Measurements from ENCODE around the gene TNRC6C. TPM values are rescaled to one million over a fixed set of nuclear protein-coding genes. Genes with fewer than 3 reads are reported as not detected.

TNRC6C gene
- total and polyA plus RNA-seq, 2 of the 13 experiments (the other 11 are each of a cell fraction or from before 2014, with no cell fraction given), result 0.66 to 4.9 TPM

DNA sequence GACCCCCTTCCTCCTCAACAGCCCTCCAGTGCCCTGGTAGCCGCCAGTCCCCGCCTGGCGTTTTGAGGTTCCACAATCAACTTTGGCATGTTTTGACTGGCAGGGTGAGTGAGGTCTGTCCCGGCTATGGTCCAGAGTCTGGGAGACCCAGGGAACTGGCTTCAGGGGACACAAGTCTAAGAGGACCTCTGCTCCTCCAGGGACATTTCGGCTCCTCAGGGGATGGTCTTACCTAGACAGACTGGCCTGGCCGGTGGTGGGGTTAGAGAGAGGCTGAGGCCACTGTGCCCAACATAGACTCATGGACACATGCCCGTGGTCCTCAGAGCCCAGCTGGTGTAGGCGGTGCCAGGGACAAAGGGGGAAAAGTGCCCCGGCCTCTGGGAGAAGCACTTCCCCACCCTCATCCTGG, 174.3 kb downstream of the TNRC6C start:
- H3K27ac ChIP-seq (ENCODE audit: extremely low read length, insufficient read depth, low read length), result no peak overlapping the region
- in situ Hi-C loops (cut with HindIII; ENCODE audit: extremely low pct_ligation_motif_present, low pct_unique_long_range_greater_than_20kb), result no loop called here
- peaks cover 83% of the 10 kb centered on the region for H3K4me1 ChIP-seq (ENCODE audit: insufficient read depth, low read length)
- ChIA-PET CTCF (ENCODE audit: low intra/inter-chr PET ratio, low total read pairs) (no interaction called here), POLR2A (no interaction called here)
- H3K27me3 ChIP-seq (ENCODE audit: control insufficient read depth in 1 of 2, insufficient read depth in 2 of 2, low read length in 2 of 2), result no peaks in the 10 kb centered on the region
- DNase-seq (ENCODE audit: low spot score), result no peak
- BruUV-seq (replicated peaks), result no TSS peak
- H3K36me3 ChIP-seq (replicated peaks in 1 of 2; ENCODE audit: control insufficient read depth in 1 of 2, insufficient read depth in 2 of 2, low read length in 2 of 2), result no peaks in the 10 kb centered on the region
- no peak overlapping the region for H2AFZ ChIP-seq (ENCODE audit: low read length)
- TF ChIP-seq ZNF430 (CRISPR knock-in tag; IDR thresholded peaks at IDR 0.05) (no peak), ZNF605 (CRISPR knock-in tag; IDR thresholded peaks at IDR 0.05) (no peak), KLF12 (CRISPR knock-in tag; IDR thresholded peaks at IDR 0.05; ENCODE audit: borderline replicate concordance) (no peak), HOXA3 (CRISPR knock-in tag; IDR thresholded peaks at IDR 0.05) (no peak), SOX13 (IDR thresholded peaks at IDR 0.05) (no peak), SOX13 (CRISPR knock-in tag; conservative IDR thresholded peaks at IDR 0.05 in 1 of 2, IDR thresholded peaks at IDR 0.05 in 1 of 2) (no peak), ARHGAP35 (CRISPR knock-in tag; IDR thresholded peaks at IDR 0.05; ENCODE audit: borderline replicate concordance) (peak; percentile 3; the same call in 1 of the 2 replicates), CCDC6 (CRISPR knock-in tag; IDR thresholded peaks at IDR 0.05) (peak; percentile 29; the same call in 1 of the 2 replicates), ZNF547 (CRISPR knock-in tag; IDR thresholded peaks at IDR 0.05) (peak; percentile 10; the same call in 1 of the 2 replicates), ZMAT3 (CRISPR knock-in tag; conservative IDR thresholded peaks at IDR 0.05) (no peak), HIC2 (CRISPR knock-in tag; IDR thresholded peaks at IDR 0.05; ENCODE audit: low read depth) (peak; percentile 33; the same call in 1 of the 2 replicates), ZNF350 (CRISPR knock-in tag; IDR thresholded peaks at IDR 0.05; ENCODE audit: borderline replicate concordance, low read depth) (0 out of 2 replicates have a peak, but pooled peaks have one; percentile 22), KMT2A (CRISPR knock-in tag; IDR thresholded peaks at IDR 0.05) (no peak), SPEN (CRISPR knock-in tag; IDR thresholded peaks at IDR 0.05; ENCODE audit: low read depth) (no peak)
- TF ChIP-seq, protein P1, sequence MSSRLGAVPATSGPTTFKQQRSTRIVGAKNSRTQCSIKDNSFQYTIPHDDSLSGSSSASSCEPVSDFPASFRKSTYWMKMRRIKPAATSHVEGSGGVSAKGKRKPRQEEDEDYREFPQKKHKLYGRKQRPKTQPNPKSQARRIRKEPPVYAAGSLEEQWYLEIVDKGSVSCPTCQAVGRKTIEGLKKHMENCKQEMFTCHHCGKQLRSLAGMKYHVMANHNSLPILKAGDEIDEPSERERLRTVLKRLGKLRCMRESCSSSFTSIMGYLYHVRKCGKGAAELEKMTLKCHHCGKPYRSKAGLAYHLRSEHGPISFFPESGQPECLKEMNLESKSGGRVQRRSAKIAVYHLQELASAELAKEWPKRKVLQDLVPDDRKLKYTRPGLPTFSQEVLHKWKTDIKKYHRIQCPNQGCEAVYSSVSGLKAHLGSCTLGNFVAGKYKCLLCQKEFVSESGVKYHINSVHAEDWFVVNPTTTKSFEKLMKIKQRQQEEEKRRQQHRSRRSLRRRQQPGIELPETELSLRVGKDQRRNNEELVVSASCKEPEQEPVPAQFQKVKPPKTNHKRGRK (CRISPR knock-in tag; IDR thresholded peaks at IDR 0.05), result no peak
- ATAC-seq, result no peak
- H3K79me2 ChIP-seq (ENCODE audit: insufficient read depth, low read length), result no peaks in the 10 kb centered on the region
- H3K4me3 ChIP-seq (replicated peaks in 1 of 3; ENCODE audit: insufficient read depth in 1 of 3, low read depth in 2 of 3, low read length in 3 of 3), result peak overlapping the region in 1 of 3 experiments; percentile 51; a peak in 2 of 6 replicates
- H3K9ac ChIP-seq (ENCODE audit: insufficient read depth, low read depth, low read length), result no peak overlapping the region
- intact Hi-C loops (cut with micrococcal nuclease; ENCODE audit: unreplicated experiment), result no loop called here
- FAIRE-seq, result no peak
- WGBS (ENCODE audit: low lambda C conversion rate), result 60% methylated on average over 9 of the region's 9 CpGs
- no peaks in the 10 kb centered on the region for H3K9me3 ChIP-seq (ENCODE audit: low read length)
- peak overlapping the region; percentile 60; the same call in 1 of the 2 replicates for H3K4me2 ChIP-seq (ENCODE audit: low read depth, low read length)
- no peaks in the 10 kb centered on the region for H4K20me1 ChIP-seq (ENCODE audit: insufficient read depth, low read length)
